Central memory CD4-positive, alpha-beta T cell (primary cell): ENCODE measurements around the gene NSMCE1.
A peak's percentile ranks its signal among the peaks of the same experiment; 100 is the strongest.

Source experiments
- DNase-seq: peaks from one replicate; pipeline ENCODE4 v3.0.0; 2022

NSMCE1 gene

DNA sequence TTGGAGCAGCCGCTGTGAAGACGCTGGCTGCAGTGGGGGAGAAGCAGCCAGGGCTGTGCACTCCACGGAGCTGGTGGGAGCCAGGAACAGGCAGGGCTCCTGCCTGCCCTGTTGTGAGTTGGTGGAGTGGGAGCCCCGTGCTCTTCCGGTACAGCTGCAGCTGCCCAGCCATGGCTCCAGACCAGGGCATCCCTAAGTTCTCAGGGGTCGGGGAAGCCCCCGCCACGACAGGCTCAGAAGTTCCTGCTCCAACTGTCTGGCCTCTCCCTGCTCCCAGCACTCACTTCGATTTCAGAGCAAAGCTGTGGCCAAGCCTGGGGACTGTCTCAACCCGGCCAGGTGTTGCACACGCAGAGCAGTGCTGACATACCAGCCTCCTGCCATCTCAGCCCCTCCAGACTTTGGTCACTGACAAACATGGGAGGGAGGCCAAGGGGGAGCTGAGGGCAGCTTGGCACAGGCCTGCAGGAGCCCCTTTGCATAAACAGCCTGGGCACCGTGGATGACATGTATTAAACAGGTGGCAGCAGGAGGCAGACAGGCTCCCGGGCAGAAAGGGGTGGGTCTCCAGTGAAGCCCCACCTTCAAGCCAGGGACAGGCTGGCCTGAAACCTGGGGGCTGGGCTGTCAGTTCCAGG lies 79.1 kb downstream of the NSMCE1 start:
- no peak for DNase-seq

DNA sequence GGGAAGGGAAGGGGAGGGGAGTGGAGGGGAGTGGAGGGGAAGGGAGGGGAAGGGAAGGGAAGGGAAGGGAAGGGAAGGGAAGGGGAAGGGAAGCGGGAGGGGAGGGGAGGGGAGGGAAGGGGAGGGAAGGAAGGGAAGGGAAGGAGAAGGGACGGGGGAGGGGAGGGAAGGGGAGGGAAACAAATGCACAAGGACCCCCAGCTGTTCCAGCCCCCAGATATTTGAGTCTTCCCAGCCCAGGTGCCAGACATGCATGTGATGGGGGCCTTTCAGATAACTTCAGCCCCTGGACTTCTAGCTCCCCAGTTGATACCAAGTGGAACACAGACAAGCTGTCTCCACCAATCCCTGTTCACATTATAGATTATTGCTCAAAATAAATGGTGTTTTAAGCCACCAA lies 79.9 kb downstream of the NSMCE1 start:
- no peak for DNase-seq

- no peak for DNase-seq
Observed at GRCh38 chr16:27185776-27186130, 82.8 kb downstream of the NSMCE1 start.

GRCh38 chr16:27182906-27183405 lies 85.6 kb downstream of the NSMCE1 start:
- no peak for DNase-seq

- no peak for DNase-seq
Observed at GRCh38 chr16:27181019-27181790, 87.4 kb downstream of the NSMCE1 start.

DNA sequence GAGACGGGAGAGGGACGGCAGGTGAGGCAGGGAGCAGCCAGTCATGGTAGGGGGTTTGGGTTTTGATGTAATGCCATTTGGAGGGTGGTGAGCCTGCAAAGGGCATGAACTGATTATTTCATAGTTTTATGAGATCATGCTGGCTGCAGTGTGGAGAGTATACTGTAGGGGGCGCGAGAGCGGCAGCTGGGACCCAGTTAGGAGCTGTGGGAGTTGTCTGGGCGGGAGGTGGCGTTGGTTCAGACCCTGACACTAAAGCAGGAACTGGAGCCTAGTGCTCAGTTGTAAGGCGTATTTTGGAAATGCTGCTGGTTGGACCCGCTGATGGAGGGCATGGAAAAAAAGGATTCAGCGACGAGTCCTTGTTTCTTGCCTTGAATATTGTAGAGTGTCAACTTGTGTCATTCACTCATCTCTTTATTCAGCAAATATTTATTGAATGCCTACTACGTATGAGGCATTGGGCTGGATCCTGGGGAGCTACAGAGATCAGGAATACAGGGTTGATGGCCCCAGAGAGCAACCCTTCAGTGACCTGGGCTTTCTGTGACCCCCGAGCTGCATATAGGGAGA lies 89.0 kb downstream of the NSMCE1 start:
- peak; percentile 79 for DNase-seq

DNA sequence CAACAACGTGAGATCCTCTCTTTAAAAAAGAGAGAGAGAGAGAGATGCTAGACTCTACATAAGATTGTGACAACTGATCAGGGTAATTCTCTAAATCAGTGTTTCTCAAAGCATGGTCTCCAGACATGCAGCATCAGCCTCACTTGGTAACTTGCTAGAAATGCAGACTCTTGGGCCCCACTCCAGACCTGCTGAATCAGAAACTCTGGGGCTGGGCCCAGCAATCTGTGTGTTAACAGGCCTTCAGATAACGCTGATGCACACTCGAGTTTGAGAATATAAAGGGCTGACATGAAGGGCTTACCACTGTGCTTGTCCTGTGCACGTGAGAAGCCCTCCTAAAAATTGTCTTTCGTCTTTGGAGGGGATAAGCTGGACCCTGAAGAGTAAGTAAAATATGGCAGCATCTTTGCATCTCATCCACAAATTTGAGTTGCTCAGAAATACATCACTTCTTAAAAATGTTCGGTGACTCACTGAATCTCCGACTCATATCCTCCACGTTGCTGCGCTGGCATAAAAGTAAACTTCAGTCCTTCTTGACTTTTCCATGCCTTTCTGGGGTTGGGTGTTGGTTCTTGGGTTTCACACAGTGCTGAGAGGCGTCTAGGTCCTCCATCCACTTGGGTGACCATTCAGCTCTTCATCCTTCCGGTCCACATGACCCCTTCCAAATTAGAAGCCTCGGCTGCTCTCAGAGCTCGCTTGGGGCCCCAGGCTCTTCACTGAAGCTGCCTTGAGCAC lies 91.4 kb downstream of the NSMCE1 start:
- DNase-seq = no peak

DNA sequence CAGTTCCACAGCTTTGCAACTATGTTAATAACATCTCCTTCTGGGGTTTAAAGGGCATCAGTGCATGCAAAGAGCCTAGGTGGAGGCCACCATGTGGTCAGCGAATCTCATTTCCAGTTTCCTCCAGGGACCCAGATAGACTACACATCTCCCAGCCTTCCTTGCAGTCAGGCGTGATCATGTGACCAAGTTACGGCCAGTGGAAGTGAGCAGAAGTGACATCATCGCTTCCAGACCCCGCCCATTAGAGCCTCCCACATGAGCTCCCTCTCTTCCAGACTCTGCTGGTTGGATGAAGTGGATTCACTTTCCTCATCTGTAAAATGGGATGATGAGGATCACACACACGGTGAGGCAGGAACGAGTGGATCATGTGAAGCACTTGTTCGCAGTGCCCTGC lies 92.7 kb downstream of the NSMCE1 start:
- DNase-seq = no peak
